ENCODE data around the gene SIDT2.
"Not testable (repeated sequence)": the region's sequence is repeated elsewhere in the genome, so short reads cannot be mapped to it uniquely, and the experiment has no call there.

SIDT2 gene

DNA sequence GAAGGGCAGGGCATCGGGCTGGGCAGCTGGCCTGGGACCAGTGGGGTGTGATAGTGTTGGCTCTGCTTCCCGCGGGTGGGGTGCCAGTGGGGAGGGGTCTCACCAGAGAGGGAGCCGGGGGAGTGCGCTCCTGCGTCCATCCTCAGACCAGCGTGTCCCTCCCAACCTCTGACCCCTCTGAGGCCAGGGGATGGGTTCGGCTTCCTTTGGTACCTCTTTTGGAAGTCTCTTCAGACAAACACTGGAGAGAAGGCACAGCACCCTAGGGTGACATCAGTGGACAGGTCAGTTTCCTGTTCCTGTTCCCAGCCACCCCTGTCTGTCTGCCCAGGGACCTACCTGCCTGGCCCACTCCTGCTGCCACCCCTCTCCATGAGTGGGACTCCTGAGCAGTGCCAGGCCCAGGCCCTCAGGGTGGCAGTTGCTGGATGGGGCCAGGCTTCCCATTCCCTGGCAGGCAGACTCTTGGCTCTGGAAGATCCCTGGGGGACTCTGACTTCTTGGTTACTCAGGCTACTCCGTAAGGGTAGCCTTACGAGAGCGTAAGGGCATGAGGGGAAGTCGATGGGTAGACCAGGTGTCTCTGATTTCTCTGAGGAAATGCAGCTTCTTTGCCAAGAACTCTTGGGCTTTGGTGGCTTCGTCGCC is 23.2 kb downstream of the SIDT2 start:
- in situ Hi-C loops (cut with MboI; ENCODE audit: low sequenced_read_pairs), result no loop called here

DNA sequence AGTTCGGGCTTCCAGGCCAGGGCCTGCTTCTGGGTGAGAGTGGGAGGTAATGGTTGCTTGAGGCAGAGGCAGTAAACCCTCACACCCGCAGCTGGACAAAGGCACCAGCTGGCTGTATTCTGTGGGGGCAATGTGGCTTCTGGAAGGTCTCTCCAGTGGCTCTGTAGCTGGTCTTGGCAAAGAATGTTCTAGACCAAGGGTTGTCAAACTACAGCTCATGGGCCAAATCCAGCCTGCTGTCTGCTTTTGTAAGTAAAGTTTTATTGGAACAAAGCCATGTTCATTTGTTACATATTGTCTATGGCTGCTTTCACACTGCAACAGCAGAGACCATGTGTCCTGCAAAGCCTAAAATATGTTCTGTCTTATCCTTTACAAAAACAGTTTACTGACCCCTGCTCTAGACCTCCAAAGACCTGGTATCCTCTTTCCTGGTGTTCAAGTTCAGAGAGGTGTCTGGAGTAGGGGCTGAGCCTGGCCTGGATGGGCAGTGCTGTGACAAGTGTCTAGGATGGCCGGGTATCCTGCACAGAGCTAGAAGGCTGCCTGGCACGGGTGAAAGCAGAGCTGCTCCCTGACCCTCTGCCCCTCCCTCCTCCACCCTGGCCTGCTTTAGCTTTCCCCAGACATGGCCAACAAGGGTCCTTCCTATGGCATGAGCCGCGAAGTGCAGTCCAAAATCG is 24.0 kb downstream of the SIDT2 start:
- in situ Hi-C loops (cut with MboI; ENCODE audit: low sequenced_read_pairs), result no loop called here

DNA sequence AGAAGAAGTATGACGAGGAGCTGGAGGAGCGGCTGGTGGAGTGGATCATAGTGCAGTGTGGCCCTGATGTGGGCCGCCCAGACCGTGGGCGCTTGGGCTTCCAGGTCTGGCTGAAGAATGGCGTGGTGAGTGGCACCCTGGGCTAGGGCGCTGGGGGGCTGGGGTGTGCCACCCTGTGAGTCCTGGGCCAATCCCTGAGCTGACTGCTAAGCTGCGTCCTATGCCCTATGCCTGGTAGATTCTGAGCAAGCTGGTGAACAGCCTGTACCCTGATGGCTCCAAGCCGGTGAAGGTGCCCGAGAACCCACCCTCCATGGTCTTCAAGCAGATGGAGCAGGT is 24.5 kb downstream of the SIDT2 start:
- in situ Hi-C loops (cut with MboI; ENCODE audit: low sequenced_read_pairs), result no loop called here

DNA sequence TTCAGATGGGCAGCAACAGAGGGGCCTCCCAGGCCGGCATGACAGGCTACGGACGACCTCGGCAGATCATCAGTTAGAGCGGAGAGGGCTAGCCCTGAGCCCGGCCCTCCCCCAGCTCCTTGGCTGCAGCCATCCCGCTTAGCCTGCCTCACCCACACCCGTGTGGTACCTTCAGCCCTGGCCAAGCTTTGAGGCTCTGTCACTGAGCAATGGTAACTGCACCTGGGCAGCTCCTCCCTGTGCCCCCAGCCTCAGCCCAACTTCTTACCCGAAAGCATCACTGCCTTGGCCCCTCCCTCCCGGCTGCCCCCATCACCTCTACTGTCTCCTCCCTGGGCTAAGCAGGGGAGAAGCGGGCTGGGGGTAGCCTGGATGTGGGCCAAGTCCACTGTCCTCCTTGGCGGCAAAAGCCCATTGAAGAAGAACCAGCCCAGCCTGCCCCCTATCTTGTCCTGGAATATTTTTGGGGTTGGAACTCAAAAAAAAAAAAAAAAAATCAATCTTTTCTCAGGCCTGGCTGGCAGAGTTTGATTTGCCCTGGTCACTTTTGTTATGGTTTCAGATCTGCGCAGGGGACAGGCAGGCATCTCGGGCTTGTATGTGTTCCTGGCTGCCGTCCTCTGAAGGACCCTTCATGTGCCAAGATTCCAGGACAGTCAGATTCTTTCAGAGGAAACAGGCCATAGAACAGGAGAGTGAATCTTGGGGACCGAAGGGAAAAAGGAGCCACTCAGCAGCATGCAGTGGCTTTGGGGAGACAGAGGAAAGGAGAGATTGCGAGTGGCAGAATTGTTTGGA is 25.9 kb downstream of the SIDT2 start:
- in situ Hi-C loops (cut with MboI; ENCODE audit: low sequenced_read_pairs), result no loop called here

DNA sequence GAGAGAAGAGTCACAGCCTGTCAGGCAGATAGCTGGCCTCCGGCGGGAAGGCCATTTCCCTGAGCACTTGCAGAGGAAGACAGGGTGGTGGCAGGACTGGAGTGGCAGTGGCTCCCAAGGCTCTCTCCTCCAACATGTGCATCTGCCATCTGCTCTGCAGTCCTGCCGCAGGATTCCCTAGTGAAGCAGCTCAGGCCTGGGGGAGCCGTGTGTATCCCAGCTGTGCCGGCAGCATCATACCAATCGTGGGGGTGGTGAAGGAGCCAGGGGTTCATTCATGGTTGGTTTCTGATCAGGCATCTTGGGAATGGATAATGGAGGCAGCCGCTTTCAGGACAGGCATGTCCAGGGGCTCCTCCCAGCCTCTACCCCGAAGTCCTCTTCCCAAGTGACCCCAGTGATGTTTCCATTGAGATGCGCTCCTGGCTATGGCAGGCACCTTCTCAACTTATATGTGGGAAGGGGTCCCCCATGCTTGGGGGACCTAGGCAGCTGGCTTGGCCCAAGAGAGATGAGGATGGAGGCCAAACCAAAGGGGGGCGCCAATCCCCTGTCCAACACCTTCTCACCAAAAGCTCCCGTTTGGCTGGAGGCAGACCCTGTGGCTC is 26.8 kb downstream of the SIDT2 start:
- in situ Hi-C loops (cut with MboI; ENCODE audit: low sequenced_read_pairs), result no loop called here

DNA sequence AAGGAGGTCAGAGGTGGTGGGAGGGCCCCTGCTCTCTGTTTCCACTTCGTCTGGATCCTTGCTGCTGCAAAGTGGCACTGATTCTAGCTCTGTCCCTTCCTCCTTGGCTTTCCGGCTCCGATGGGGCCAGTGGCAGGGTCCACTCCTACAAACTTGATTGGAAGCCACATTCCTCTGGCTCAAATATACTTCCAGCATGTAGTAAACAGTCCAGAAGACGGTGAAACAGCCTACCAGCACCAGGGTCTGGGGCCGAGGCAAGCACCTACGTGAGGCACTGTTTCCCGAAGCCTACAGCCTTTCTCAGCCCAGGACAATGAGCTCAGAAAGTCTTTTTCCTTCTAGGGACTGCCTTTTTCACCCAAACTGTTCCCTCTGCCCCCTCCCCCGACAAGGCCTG is 27.6 kb downstream of the SIDT2 start:
- in situ Hi-C loops (cut with MboI; ENCODE audit: low sequenced_read_pairs), result not testable (repeated sequence)

DNA sequence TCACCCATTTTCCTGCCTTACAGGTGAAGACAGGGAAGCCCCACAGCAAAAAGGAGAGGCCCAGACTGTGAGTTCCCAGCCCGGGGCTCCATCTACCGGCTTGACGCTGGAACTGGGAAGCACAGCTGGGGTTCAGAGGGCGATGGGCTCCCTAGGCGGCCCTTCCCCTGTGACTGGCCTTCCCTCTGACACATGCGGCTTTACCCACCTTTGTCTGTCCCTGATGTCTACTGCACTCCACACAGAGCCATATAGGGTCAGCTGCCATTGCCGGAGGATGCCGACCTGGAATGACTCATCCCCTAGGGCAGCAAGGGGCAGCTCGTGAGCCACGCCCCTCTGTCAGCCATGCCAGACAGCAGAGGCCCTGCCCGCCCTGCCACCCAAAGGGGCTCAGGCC is 28.3 kb downstream of the SIDT2 start:
- in situ Hi-C loops (cut with MboI; ENCODE audit: low sequenced_read_pairs), result not testable (repeated sequence)

DNA sequence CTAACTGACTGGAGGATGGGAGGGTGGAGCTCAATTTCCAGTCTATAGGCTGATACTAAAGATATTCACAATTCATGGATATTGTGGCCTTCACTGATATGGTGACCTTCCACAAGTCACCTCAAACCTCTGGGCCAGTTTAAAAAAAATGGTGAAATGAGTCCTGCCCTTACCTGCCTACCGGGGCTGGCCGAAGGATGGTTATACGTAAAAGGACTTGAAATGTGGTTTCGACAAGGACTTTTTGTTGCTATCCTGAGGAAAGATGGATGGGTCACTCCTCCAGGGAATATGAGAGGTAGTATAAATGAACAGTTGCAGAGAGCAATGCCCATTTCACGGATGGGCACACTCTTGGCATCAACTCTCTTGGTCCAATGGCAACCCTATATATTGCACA is 28.9 kb downstream of the SIDT2 start:
- in situ Hi-C loops (cut with MboI; ENCODE audit: low sequenced_read_pairs), result not testable (repeated sequence)

DNA sequence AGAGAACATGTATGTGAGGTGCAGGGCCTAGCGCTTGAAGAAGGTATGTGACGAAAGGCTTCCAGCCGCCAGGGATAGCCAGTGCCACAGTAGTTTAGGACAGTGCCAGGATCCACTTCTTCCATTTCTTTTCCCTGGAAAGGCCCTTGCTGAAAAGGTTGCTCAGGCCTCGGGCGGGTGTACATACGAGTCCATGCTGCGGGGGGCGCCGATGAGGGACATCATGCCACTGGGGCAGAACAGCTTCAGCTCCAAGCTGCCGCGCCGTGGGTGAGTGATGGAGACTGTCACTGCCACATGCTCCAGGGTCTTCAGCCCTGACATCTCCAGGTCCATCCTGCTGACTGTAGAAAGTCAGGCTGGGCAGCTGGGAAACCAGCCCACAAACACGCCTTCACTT is 30.2 kb downstream of the SIDT2 start:
- in situ Hi-C loops (cut with MboI; ENCODE audit: low sequenced_read_pairs), result not testable (repeated sequence)

DNA sequence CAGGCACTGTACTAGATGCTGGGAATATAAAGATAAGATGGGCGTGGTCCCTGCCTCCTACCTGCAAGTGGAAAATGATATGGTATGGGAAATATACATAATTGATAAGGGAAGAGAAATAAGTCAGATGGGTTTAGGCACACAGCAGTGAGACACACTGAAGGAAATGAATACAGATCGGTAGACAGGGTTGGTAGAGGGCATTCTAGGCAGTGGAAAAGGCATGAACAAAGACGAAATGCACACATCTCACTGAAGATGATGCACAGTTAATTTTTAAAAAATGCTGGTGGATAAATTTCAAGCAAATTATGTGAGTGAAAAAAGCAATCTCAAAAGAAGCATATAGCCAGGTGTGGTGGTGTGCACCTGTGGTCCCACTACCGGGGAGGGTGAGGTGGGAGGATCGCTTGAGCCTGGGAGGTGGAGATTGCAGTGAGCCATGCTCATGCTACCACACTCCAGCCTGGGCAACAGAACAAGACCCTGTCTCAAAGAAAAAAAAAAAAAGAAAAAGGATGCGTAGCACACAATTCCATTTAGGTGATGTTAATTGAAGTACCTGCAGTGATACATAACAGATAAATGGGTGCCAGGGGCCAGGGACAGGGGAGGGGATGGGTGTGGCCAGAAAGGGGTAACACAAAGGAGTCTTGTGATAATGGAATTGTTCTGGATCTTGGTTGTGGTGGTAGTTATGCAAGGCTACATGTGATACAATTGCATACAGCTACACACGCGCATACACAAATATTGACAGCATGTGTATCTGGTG is 31.0 kb downstream of the SIDT2 start:
- in situ Hi-C loops (cut with MboI; ENCODE audit: low sequenced_read_pairs), result not testable (repeated sequence)

DNA sequence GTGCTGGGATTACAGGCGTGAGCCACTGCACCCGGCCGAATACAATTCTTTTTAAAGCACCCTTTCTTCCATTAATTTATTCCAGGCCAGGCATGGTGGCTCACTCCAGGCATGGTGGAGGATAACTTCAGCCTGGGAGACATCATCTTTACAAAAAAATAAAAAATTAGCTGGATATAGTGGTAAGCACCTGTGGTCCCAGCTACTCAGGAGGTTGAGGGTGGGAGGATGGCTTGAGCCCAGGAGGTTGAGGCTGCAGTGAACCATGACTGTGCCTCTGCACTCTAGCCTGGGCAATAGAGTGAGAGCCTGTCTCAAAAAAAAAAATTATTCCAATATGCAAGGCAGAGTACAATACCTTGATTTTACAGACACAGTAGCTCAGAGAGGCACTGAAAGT is 32.1 kb downstream of the SIDT2 start:
- in situ Hi-C loops (cut with MboI; ENCODE audit: low sequenced_read_pairs), result no loop called here

DNA sequence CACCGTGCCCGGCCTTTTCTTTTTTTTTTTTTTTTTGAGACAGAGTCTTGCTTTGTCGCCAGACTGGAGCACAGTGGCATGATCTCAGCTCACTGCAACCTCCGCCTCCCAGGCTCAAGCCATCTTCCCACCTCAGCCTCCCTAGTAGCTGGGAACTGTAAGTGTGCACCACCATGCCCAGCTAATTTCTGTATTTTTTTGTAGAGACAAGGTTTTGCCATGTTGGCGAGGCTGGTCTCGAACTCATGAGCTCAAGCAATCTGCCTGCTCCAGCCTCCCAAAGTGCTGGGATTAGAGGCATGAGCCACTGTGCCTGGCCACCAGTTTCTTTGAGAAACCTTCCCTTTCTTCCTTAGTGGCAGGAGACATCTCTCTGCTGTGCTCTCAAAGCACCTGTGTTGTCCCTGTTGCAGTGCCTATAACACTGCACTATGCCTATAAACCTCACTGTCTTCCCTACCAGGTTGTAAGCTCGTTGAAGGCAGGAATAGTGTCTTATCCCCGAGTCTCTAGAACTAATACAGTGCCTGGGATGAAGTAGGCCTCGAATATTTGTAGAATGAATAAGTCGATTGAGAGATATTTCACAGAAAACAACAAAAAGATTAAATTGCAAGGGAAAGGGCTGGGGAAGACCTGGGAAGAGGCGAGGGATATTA is 34.3 kb downstream of the SIDT2 start:
- in situ Hi-C loops (cut with MboI; ENCODE audit: low sequenced_read_pairs), result no loop called here

DNA sequence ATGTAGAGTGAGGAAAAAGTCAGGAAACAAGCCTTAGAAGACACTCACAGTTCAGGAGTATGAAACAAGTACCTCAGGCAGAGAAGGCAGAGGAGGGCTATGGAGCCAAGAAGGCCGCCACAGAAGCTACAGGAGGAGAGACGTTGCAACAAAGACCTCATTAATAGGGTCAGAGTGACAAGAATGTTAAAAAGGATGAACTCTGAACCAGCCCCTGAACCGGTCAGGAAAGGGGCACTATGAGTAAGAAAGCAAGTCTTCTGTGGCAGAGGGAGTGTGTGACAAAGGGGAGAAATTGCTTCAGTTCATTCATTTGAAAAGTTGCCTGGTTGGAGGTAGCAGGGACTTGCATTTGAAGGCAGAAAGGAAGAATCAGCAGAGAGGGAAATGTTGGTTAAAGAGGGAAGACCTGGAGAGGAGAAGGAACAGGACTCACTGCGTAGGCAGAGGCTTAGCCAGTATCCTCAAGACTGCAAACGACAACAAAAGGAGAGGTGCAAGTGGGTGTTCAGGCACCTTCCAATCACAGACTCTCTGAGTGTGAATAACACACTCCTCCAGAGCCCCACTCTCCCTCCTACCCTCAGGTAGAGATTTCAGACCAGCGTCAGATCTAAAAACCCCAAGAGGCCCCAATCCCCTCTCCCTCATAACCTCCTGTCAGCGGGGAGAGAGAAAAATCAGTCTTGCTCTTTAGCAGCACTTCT is 36.0 kb downstream of the SIDT2 start:
- in situ Hi-C loops (cut with MboI; ENCODE audit: low sequenced_read_pairs), result no loop called here

DNA sequence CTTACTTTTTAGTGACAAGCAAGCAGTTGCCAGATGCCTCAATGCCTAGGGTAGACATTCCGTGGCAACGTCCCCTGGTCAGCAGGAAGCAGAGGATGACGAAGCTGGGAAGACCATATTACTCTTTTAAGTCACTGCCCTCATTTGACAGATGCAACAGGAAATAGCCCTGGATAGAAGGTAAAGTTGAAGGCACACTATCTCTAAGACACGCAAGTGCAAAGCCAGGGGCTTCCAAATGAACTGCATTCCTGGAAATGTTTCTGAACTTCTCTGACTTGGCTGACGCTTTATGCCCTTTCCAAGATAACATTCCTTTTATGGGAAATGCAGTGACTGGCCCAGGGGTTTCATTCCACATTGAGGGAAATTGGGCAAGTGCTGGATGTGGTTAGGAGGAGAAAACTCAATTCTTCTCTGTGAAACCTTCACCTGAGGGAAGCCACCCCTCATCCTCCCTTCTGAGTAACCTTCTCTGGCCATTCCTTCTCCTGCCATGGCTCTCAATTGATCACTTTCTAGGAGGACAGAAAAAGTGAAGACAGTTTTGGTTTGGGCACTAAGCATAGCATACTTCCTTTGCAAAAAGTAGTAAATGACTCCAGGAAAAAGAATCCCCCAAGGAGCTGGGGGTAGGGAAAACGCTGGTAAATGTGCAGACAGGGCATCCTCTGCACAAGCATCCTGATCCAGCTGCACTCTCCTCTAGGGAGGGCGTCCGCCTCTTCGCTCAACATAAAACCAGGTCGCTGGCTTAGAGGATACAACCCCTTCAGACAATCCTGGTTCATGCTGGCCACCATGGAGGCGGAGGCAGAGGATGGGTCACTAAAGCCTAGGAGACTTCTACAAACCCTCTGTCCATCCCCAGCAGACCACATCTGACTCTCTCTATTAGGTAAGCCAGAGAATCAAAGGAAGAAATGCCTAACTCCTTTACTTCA is 38.9 kb downstream of the SIDT2 start:
- in situ Hi-C loops (cut with MboI; ENCODE audit: low sequenced_read_pairs), result no loop called here

DNA sequence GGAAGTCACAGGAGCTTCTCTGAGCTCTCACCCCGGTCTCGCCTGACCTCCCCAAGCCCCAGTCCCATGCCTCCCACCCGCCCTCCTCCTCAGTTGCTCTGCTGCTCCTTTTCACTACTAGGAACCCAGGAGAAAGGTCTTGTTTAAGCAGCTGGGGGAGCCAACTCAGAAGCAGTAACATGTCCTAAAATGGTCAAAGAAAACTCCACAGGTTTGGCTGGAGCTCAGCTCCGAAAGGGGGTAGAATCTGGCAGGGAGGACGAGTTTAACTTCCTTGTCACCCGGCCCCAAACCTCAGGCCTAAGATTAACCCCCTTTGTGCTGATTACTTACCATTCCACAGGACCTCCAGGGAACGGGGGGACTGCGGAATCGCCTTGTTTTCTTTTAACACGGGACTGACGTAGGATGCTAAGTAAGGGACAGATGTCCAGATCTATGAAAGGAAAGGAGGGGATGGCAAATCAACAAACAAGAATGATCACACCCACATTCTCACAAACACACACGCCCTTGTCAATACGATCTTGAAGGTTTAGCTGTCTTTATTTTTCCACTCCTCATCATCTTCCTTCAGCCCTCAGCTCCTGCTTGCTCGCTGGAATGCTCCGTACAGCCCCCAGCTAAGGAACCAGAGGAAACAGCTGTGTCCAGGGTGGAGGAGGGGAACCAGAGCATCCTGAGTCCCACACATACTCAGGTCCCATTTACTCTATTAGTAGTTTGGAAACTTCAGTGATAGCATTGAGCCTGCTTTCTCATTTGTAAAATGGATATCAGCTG is 39.8 kb downstream of the SIDT2 start:
- in situ Hi-C loops (cut with MboI; ENCODE audit: low sequenced_read_pairs), result no loop called here

DNA sequence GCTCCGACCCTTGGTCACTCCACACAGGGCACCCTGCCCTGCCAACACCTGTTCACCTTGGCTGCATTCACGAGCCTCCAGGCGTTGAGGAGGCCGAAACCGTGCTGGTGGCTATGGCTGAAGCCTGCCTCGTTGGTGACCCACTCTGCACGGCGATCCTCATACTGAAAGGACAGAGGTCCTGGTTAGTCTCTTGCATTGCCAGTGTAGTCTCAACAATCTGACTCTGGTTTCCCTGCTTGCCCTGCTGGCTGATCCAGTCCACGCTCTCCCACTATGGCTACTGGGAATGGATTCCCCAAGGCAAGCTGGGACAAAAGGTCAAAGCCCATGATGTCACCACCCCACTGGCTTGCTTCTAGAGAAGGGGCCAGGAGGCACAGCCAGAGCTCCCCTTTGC is 40.5 kb downstream of the SIDT2 start:
- in situ Hi-C loops (cut with MboI; ENCODE audit: low sequenced_read_pairs), result no loop called here

DNA sequence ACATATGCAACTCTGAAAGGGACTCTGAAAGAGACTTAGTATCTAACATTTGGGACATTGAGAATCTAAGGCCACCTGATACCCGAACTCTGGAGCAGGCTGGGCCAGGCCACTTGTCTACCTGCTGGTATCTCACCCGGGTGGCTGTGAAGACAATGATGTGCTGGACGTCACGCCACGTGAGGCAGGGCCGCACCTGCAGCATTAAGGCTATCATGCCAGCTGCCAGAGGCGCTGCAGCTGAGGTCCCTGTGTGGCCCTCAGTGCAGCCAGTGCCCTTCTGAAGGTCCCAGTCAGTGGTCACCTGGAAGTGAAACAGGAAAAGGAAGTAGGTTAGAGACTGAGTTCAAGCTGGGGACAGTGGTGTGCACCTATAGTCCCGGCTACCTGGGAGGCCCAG is 40.9 kb downstream of the SIDT2 start:
- in situ Hi-C loops (cut with MboI; ENCODE audit: low sequenced_read_pairs), result no loop called here

DNA sequence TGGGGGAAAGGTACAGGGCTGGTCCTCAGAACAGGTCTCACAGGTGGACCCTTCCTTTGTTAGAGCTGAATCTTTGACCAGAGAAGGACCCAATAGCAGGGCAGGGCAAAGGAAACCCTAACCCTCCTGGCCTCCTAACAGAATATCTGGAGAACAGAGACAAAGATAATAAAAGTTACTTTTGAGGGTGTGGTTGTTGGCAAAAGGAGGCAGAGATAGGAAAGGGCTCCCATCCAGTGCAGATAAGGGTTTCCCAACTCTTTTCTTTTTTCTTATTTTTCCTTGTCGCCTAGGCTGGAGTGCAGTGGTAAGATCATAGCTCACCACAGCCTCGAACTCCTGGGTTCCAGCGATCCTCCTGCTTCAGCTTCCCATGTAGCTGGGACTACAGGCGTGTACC is 41.5 kb downstream of the SIDT2 start:
- in situ Hi-C loops (cut with MboI; ENCODE audit: low sequenced_read_pairs), result no loop called here

Data from HL-60/S4 (cell line).